ENCODE results near the gene BABAM2.

Gene BABAM2

GRCh38 chr2:27980242-27980641 lies 89.7 kb downstream of the BABAM2 start:
- H3K9ac ChIP-seq (ENCODE audit: low read length), result no peak overlapping the region
- no peak overlapping the region for H3K4me3 ChIP-seq (ENCODE audit: low read depth, low read length)
- H3K36me3 ChIP-seq (ENCODE audit: control insufficient read depth, insufficient read depth, low read length), result no peaks in the 10 kb centered on the region
- no peaks in the 10 kb centered on the region for H3K27me3 ChIP-seq (ENCODE audit: control insufficient read depth, insufficient read depth, low read length)
- H3K27ac ChIP-seq (ENCODE audit: low read depth, low read length), result no peak overlapping the region
- H3K9me3 ChIP-seq (ENCODE audit: control insufficient read depth, insufficient read depth, low read depth, low read length), result no peaks in the 10 kb centered on the region
- H3K4me1 ChIP-seq (ENCODE audit: control insufficient read depth, insufficient read depth, low read length), result no peaks in the 10 kb centered on the region

GRCh38 chr2:27984153-27984552 lies 93.6 kb downstream of the BABAM2 start:
- H3K27me3 ChIP-seq (ENCODE audit: control insufficient read depth, insufficient read depth, low read length), result no peaks in the 10 kb centered on the region
- no peaks in the 10 kb centered on the region for H3K4me1 ChIP-seq (ENCODE audit: control insufficient read depth, insufficient read depth, low read length)
- H3K4me3 ChIP-seq (ENCODE audit: low read depth, low read length), result no peak overlapping the region
- no peak overlapping the region for H3K27ac ChIP-seq (ENCODE audit: low read depth, low read length)
- H3K36me3 ChIP-seq (ENCODE audit: control insufficient read depth, insufficient read depth, low read length), result no peaks in the 10 kb centered on the region
- H3K9ac ChIP-seq (ENCODE audit: low read length), result no peak overlapping the region
- H3K9me3 ChIP-seq (ENCODE audit: control insufficient read depth, insufficient read depth, low read depth, low read length), result no peaks in the 10 kb centered on the region

- Histone ChIP-seq H3K9me3 (ENCODE audit: control insufficient read depth, insufficient read depth, low read depth, low read length) (no peaks in the 10 kb centered on the region), H3K4me3 (ENCODE audit: low read depth, low read length) (no peak overlapping the region), H3K9ac (ENCODE audit: low read length) (no peak overlapping the region), H3K4me1 (ENCODE audit: control insufficient read depth, insufficient read depth, low read length) (peaks cover 7% of the 10 kb centered on the region; the same call in 1 of the 2 replicates), H3K27ac (ENCODE audit: low read depth, low read length) (no peak overlapping the region), H3K36me3 (ENCODE audit: control insufficient read depth, insufficient read depth, low read length) (no peaks in the 10 kb centered on the region), H3K27me3 (ENCODE audit: control insufficient read depth, insufficient read depth, low read length) (no peaks in the 10 kb centered on the region)
Observed at GRCh38 chr2:27988306-27988705, 97.8 kb downstream of the BABAM2 start.

GRCh38 chr2:27988718-27989117 lies 98.2 kb downstream of the BABAM2 start:
- H3K9me3 ChIP-seq (ENCODE audit: control insufficient read depth, insufficient read depth, low read depth, low read length), result no peaks in the 10 kb centered on the region
- no peak overlapping the region for H3K27ac ChIP-seq (ENCODE audit: low read depth, low read length)
- no peaks in the 10 kb centered on the region for H3K36me3 ChIP-seq (ENCODE audit: control insufficient read depth, insufficient read depth, low read length)
- no peak overlapping the region for H3K4me3 ChIP-seq (ENCODE audit: low read depth, low read length)
- H3K9ac ChIP-seq (ENCODE audit: low read length), result no peak overlapping the region
- peaks cover 7% of the 10 kb centered on the region; the same call in 1 of the 2 replicates for H3K4me1 ChIP-seq (ENCODE audit: control insufficient read depth, insufficient read depth, low read length)
- no peaks in the 10 kb centered on the region for H3K27me3 ChIP-seq (ENCODE audit: control insufficient read depth, insufficient read depth, low read length)

- no peaks in the 10 kb centered on the region for H3K27me3 ChIP-seq (ENCODE audit: control insufficient read depth, insufficient read depth, low read length)
- H3K9ac ChIP-seq (ENCODE audit: low read length), result no peak overlapping the region
- H3K36me3 ChIP-seq (ENCODE audit: control insufficient read depth, insufficient read depth, low read length), result no peaks in the 10 kb centered on the region
- H3K27ac ChIP-seq (ENCODE audit: low read depth, low read length), result no peak overlapping the region
- no peak overlapping the region for H3K4me3 ChIP-seq (ENCODE audit: low read depth, low read length)
- peaks cover 7% of the 10 kb centered on the region; the same call in 1 of the 2 replicates for H3K4me1 ChIP-seq (ENCODE audit: control insufficient read depth, insufficient read depth, low read length)
- no peaks in the 10 kb centered on the region for H3K9me3 ChIP-seq (ENCODE audit: control insufficient read depth, insufficient read depth, low read depth, low read length)
Observed at GRCh38 chr2:27989149-27989548, 98.6 kb downstream of the BABAM2 start.

GRCh38 chr2:27990030-27990590 lies 99.6 kb downstream of the BABAM2 start:
- Histone ChIP-seq H3K4me1 (ENCODE audit: control insufficient read depth, insufficient read depth, low read length) (peaks cover 7% of the 10 kb centered on the region; the same call in 1 of the 2 replicates), H3K27ac (ENCODE audit: low read depth, low read length) (no peak overlapping the region), H3K4me3 (ENCODE audit: low read depth, low read length) (no peak overlapping the region), H3K9ac (ENCODE audit: low read length) (no peak overlapping the region), H3K36me3 (ENCODE audit: control insufficient read depth, insufficient read depth, low read length) (no peaks in the 10 kb centered on the region), H3K27me3 (ENCODE audit: control insufficient read depth, insufficient read depth, low read length) (no peaks in the 10 kb centered on the region), H3K9me3 (ENCODE audit: control insufficient read depth, insufficient read depth, low read depth, low read length) (0 out of 2 replicates have a peak, but pooled peaks cover 2% of the 10 kb centered on the region)

GRCh38 chr2:27991146-27991545 lies 100.6 kb downstream of the BABAM2 start:
- peaks cover 7% of the 10 kb centered on the region; the same call in 1 of the 2 replicates for H3K4me1 ChIP-seq (ENCODE audit: control insufficient read depth, insufficient read depth, low read length)
- H3K27me3 ChIP-seq (ENCODE audit: control insufficient read depth, insufficient read depth, low read length), result no peaks in the 10 kb centered on the region

GRCh38 chr2:27992787-27993401 lies 102.4 kb downstream of the BABAM2 start:
- H3K9ac ChIP-seq (ENCODE audit: low read length), result no peak overlapping the region
- H3K4me1 ChIP-seq (ENCODE audit: control insufficient read depth, insufficient read depth, low read length), result peaks cover 7% of the 10 kb centered on the region; the same call in 1 of the 2 replicates
- no peaks in the 10 kb centered on the region for H3K36me3 ChIP-seq (ENCODE audit: control insufficient read depth, insufficient read depth, low read length)
- H3K4me3 ChIP-seq (ENCODE audit: low read depth, low read length), result no peak overlapping the region
- H3K27ac ChIP-seq (ENCODE audit: low read depth, low read length), result no peak overlapping the region
- H3K27me3 ChIP-seq (ENCODE audit: control insufficient read depth, insufficient read depth, low read length), result no peaks in the 10 kb centered on the region
- 0 out of 2 replicates have a peak, but pooled peaks cover 2% of the 10 kb centered on the region for H3K9me3 ChIP-seq (ENCODE audit: control insufficient read depth, insufficient read depth, low read depth, low read length)

More at GRCh38 chr2:27991146-27991545, 100.6 kb downstream of the BABAM2 start:
- Histone ChIP-seq H3K36me3 (ENCODE audit: control insufficient read depth, insufficient read depth, low read length) (no peaks in the 10 kb centered on the region), H3K9ac (ENCODE audit: low read length) (no peak overlapping the region), H3K4me3 (ENCODE audit: low read depth, low read length) (no peak overlapping the region), H3K27ac (ENCODE audit: low read depth, low read length) (no peak overlapping the region), H3K9me3 (ENCODE audit: control insufficient read depth, insufficient read depth, low read depth, low read length) (0 out of 2 replicates have a peak, but pooled peaks cover 2% of the 10 kb centered on the region)

GRCh38 chr2:27993402-27993787 lies 102.9 kb downstream of the BABAM2 start:
- Histone ChIP-seq H3K9me3 (ENCODE audit: control insufficient read depth, insufficient read depth, low read depth, low read length) (0 out of 2 replicates have a peak, but pooled peaks cover 2% of the 10 kb centered on the region), H3K27ac (ENCODE audit: low read depth, low read length) (no peak overlapping the region), H3K27me3 (ENCODE audit: control insufficient read depth, insufficient read depth, low read length) (no peaks in the 10 kb centered on the region), H3K9ac (ENCODE audit: low read length) (no peak overlapping the region), H3K4me1 (ENCODE audit: control insufficient read depth, insufficient read depth, low read length) (peaks cover 7% of the 10 kb centered on the region; the same call in 1 of the 2 replicates), H3K4me3 (ENCODE audit: low read depth, low read length) (no peak overlapping the region), H3K36me3 (ENCODE audit: control insufficient read depth, insufficient read depth, low read length) (no peaks in the 10 kb centered on the region)

GRCh38 chr2:27993950-27994728 lies 103.6 kb downstream of the BABAM2 start:
- no peak overlapping the region for H3K27ac ChIP-seq (ENCODE audit: low read depth, low read length)
- 0 out of 2 replicates have a peak, but pooled peaks cover 2% of the 10 kb centered on the region for H3K9me3 ChIP-seq (ENCODE audit: control insufficient read depth, insufficient read depth, low read depth, low read length)
- no peak overlapping the region for H3K4me3 ChIP-seq (ENCODE audit: low read depth, low read length)
- no peaks in the 10 kb centered on the region for H3K36me3 ChIP-seq (ENCODE audit: control insufficient read depth, insufficient read depth, low read length)
- no peak overlapping the region for H3K9ac ChIP-seq (ENCODE audit: low read length)
- peaks cover 7% of the 10 kb centered on the region; the same call in 1 of the 2 replicates for H3K4me1 ChIP-seq (ENCODE audit: control insufficient read depth, insufficient read depth, low read length)
- H3K27me3 ChIP-seq (ENCODE audit: control insufficient read depth, insufficient read depth, low read length), result no peaks in the 10 kb centered on the region

Data from HUES6 (cell line).